Trophoblast cell (in vitro differentiated cells and primary cell): ENCODE results near the gene MRPL53.

ENCODE experiments used
- DNase-seq, 2 donors: peaks; one replicate each; pipeline ENCODE4 v3.0.0-alpha.2; 2016
- H2AFZ ChIP-seq: 2 replicates; pipeline ENCODE4 v1.6.1; 2013; ENCODE audit warnings: low read length, moderate library complexity, mild to moderate bottlenecking; ENCODE audit not compliant: insufficient read depth, poor library complexity
- H2AK5ac ChIP-seq: 2 replicates; pipeline ENCODE4 v1.6.1; 2013; ENCODE audit warnings: mild to moderate bottlenecking, low read length
- H2BK120ac ChIP-seq: 2 replicates; pipeline ENCODE4 v1.6.1; 2013; ENCODE audit warnings: low read length, mild to moderate bottlenecking, moderate library complexity; ENCODE audit not compliant: insufficient read depth, poor library complexity
- H2BK12ac ChIP-seq: 2 replicates; pipeline ENCODE4 v1.6.1; 2013; ENCODE audit warnings: mild to moderate bottlenecking, low read length, moderate library complexity
- H2BK5ac ChIP-seq: 2 replicates; pipeline ENCODE4 v1.6.1; 2013; ENCODE audit warnings: low read length, low read depth, moderate library complexity, mild to moderate bottlenecking; ENCODE audit not compliant: poor library complexity
- H3K14ac ChIP-seq: 2 replicates; pipeline ENCODE4 v1.6.1; 2013; ENCODE audit warnings: mild to moderate bottlenecking, low read length
- H3K18ac ChIP-seq: 2 replicates; pipeline ENCODE4 v1.6.1; 2013; ENCODE audit warnings: mild to moderate bottlenecking, low read length
- H3K23ac ChIP-seq: 2 replicates; pipeline ENCODE4 v1.6.1; 2013; ENCODE audit warnings: low read length
- H3K27ac ChIP-seq: 2 replicates; pipeline ENCODE4 v1.5.1; 2013; ENCODE audit warnings: low read depth, mild to moderate bottlenecking, inconsistent platforms, low read length, moderate library complexity
- H3K27me3 ChIP-seq: 2 replicates; pipeline ENCODE4 v1.6.1; 2013; ENCODE audit warnings: inconsistent platforms, mild to moderate bottlenecking, low read length, moderate library complexity; ENCODE audit not compliant: insufficient read depth
- H3K36me3 ChIP-seq, 2 experiments: 1 replicate in 1 of 2; 2 replicates in 1 of 2; pipeline ENCODE4 v1.6.1; 2013; ENCODE audit warnings: low read length in 2 of 2, mild to moderate bottlenecking in 2 of 2, moderate library complexity in 1 of 2; ENCODE audit not compliant: insufficient read depth in 2 of 2, control insufficient read depth in 1 of 2
- H3K4ac ChIP-seq: 2 replicates; pipeline ENCODE4 v1.6.1; 2013; ENCODE audit warnings: low read depth, mild to moderate bottlenecking, low read length, moderate library complexity
- H3K4me1 ChIP-seq, 2 experiments: 1 replicate in 1 of 2; 2 replicates in 1 of 2; pipeline ENCODE4 v1.6.1; 2013; ENCODE audit warnings: low read length in 2 of 2, mild to moderate bottlenecking in 2 of 2, moderate library complexity in 1 of 2; ENCODE audit not compliant: insufficient read depth in 2 of 2, control insufficient read depth in 1 of 2
- H3K4me2 ChIP-seq: 2 replicates; pipeline ENCODE4 v1.6.1; 2013; ENCODE audit warnings: inconsistent platforms, mild to moderate bottlenecking, low read length, moderate library complexity
- H3K4me3 ChIP-seq: 2 replicates; pipeline ENCODE4 v1.5.1; 2013; ENCODE audit warnings: mild to moderate bottlenecking, low read depth, low read length, inconsistent platforms
- H3K79me1 ChIP-seq: one replicate; pipeline ENCODE4 v1.6.1; 2013; ENCODE audit warnings: low read length
- H3K79me2 ChIP-seq: 2 replicates; pipeline ENCODE4 v1.6.1; 2013; ENCODE audit warnings: low read length, mild to moderate bottlenecking; ENCODE audit not compliant: control insufficient read depth, insufficient read depth, poor library complexity
- H3K9ac ChIP-seq: 2 replicates; pipeline ENCODE4 v1.6.1; 2013; ENCODE audit warnings: mild to moderate bottlenecking, low read length
- H3K9me3 ChIP-seq: 2 replicates; pipeline ENCODE4 v1.6.1; 2013; ENCODE audit warnings: low read depth, mild to moderate bottlenecking, control low read depth, inconsistent platforms, low read length; ENCODE audit not compliant: insufficient read depth
- H4K12ac ChIP-seq: 2 replicates; pipeline ENCODE4 v1.6.1; 2013; ENCODE audit warnings: low read depth, mild to moderate bottlenecking, low read length, moderate library complexity
- H4K8ac ChIP-seq: 2 replicates; pipeline ENCODE4 v1.6.1; 2013; ENCODE audit warnings: low read depth, mild to moderate bottlenecking, low read length, moderate library complexity
- H4K91ac ChIP-seq: one replicate; pipeline ENCODE4 v1.6.1; 2013; ENCODE audit warnings: low read depth, mild to moderate bottlenecking, low read length, moderate library complexity
- WGBS: extraction: QIAGEN DNeasy Blood & Tissue Kit; methylation state at CpG from one replicate; pipeline ENCODE4 v1.1.7; 2013; ENCODE audit warnings: missing lambda C conversion rate; ENCODE audit not compliant: insufficient read length, insufficient coverage; ENCODE audit errors: extremely low coverage; 5-methylcytosine and 5-hydroxymethylcytosine counted together

MRPL53 gene

DNA sequence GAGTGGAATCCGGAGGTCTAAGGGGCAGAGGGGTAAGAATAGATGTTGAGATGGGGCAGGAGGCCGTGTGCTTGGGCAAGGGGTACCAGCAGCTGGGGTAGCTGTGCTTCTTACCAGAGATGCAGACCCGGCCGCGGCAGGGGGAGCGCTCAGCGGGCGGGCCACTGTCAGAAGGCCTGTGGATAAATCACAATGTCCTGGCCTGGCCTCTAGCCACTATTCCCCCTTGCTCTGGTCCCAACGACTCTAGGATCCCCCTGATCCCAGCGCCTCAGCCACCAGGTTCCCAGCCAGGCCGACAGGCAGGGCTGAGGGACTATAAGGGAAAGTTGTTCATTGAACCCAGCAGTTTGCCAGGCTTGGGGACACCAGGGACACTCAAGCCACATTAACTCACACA lies 42.0 kb downstream of the MRPL53 start:
- no peak overlapping the region for H4K8ac ChIP-seq
- no peak overlapping the region for H3K27ac ChIP-seq
- no peak overlapping the region for H3K4me2 ChIP-seq
- H3K9ac ChIP-seq, result no peak overlapping the region
- no peaks in the 10 kb centered on the region for H3K79me2 ChIP-seq
- H3K9me3 ChIP-seq, result peaks cover 1% of the 10 kb centered on the region
- no peaks in the 10 kb centered on the region for H3K79me1 ChIP-seq
- H3K27me3 ChIP-seq, result no peaks in the 10 kb centered on the region
- H3K14ac ChIP-seq, result no peak overlapping the region
- H2AFZ ChIP-seq, result no peak overlapping the region
- no CpG with 5 or more reads among the region's 11 CpGs for WGBS
- H2AK5ac ChIP-seq, result no peak overlapping the region
- H4K91ac ChIP-seq, result no peak overlapping the region
- H3K4me3 ChIP-seq, result no peak overlapping the region
- no peak overlapping the region for H4K12ac ChIP-seq
- H3K36me3 ChIP-seq, result peaks cover 62 to 78% of the 10 kb centered on the region in 2 experiments
- H2BK120ac ChIP-seq, result no peak overlapping the region
- H3K4ac ChIP-seq, result no peak overlapping the region
- no peak overlapping the region for H2BK5ac ChIP-seq
- no peak overlapping the region for H3K23ac ChIP-seq
- no peak for DNase-seq
- H3K4me1 ChIP-seq, result no peaks in the 10 kb centered on the region
- H3K18ac ChIP-seq, result no peak overlapping the region
- no peak overlapping the region for H2BK12ac ChIP-seq

DNA sequence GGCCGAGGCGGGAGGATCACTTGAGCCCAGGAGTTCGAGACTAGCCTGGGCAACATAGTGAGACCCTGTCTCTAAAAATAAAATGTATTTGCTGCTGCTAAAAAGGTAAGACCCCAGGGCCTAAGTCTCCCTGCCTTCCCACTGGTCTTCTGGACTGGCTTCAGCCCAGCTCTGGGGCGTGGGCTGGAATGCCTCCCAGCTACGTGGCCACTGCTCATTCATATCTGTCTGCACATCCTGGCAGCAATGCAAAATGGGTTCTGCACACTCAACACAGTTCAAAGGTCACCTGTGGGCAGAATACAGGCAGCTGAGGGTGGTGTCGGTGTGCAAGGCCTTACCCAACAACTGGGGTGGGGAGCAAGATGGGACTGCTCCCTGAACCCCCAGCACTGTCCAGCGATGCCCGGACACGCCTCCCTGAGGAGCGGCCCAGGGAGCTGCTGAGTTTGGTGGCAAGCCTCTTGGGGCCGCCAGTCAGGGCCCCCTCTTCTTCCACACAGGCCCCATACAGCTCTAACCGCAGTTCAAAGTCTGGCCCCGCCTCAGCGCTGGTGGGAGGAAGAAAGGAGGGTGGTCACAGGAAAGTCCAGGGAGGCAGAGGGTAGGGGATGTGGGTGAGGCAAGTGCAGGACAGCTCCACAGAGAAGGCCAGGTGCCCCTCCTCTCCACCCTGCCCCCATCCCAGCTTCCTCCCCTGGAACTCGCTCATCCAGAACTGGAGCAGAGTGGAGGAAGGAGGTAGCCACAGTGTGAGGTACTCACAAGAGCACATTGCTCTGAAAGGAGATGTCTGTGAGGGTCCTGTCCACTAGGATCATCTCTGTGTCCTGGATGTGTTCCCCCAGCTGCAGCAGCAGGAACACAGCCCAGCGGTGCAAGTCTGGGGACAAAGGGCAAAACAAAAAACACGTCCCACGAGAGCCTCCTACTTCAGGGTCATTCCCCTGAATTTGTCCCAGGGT lies 42.7 kb downstream of the MRPL53 start:
- Histone ChIP-seq H3K18ac (no peak overlapping the region), H3K27ac (no peak overlapping the region), H3K9ac (no peak overlapping the region), H3K27me3 (no peaks in the 10 kb centered on the region), H2BK5ac (no peak overlapping the region), H3K23ac (no peak overlapping the region), H3K4me2 (no peak overlapping the region), H3K4me3 (no peak overlapping the region), H3K79me1 (no peaks in the 10 kb centered on the region), H3K14ac (no peak overlapping the region), H2AK5ac (no peak overlapping the region), H4K8ac (no peak overlapping the region), H4K91ac (no peak overlapping the region), H3K36me3 (peaks cover 66 to 77% of the 10 kb centered on the region in 2 experiments), H2AFZ (no peak overlapping the region), H3K79me2 (no peaks in the 10 kb centered on the region), H3K4ac (no peak overlapping the region), H4K12ac (no peak overlapping the region), H3K9me3 (peaks cover 1% of the 10 kb centered on the region), H3K4me1 (no peaks in the 10 kb centered on the region), H2BK12ac (no peak overlapping the region), H2BK120ac (no peak overlapping the region)
- WGBS, result no CpG with 5 or more reads among the region's 18 CpGs
- no peak for DNase-seq

DNA sequence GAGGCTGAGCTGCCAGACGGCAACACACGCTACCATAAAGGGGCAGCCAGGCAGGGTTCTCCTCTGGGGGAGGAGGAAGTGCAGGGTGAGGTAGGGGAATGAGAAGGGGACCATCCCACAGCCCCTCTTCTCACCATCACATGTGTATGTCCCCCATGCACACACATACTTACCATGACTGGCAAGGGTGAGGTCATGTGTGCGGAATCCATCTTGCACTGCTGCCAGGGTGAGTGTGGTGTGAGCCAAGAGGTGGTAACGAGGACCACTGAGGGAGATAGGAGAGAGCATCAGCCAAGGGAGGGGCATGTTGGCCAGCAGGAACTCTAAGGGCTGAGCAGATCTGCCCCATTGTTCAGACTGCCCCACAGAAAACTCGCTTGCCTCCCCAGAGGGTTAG lies 43.8 kb downstream of the MRPL53 start:
- no peak overlapping the region for H3K23ac ChIP-seq
- DNase-seq, result no peak
- no peak overlapping the region for H3K4me2 ChIP-seq
- no peak overlapping the region for H3K14ac ChIP-seq
- H4K8ac ChIP-seq, result no peak overlapping the region
- no peak overlapping the region for H3K4me3 ChIP-seq
- H2BK5ac ChIP-seq, result no peak overlapping the region
- H3K27ac ChIP-seq, result no peak overlapping the region
- no peak overlapping the region for H4K12ac ChIP-seq
- H3K4me1 ChIP-seq, result no peaks in the 10 kb centered on the region
- H2AFZ ChIP-seq, result no peak overlapping the region
- peaks cover 63 to 76% of the 10 kb centered on the region in 2 experiments for H3K36me3 ChIP-seq
- WGBS, result no CpG with 5 or more reads among the region's 5 CpGs
- H2BK12ac ChIP-seq, result no peak overlapping the region
- H3K4ac ChIP-seq, result no peak overlapping the region
- H3K9me3 ChIP-seq, result peaks cover 1% of the 10 kb centered on the region
- no peaks in the 10 kb centered on the region for H3K79me1 ChIP-seq
- no peaks in the 10 kb centered on the region for H3K79me2 ChIP-seq
- H2AK5ac ChIP-seq, result no peak overlapping the region
- H3K27me3 ChIP-seq, result no peaks in the 10 kb centered on the region
- no peak overlapping the region for H3K18ac ChIP-seq
- H2BK120ac ChIP-seq, result no peak overlapping the region
- no peak overlapping the region for H4K91ac ChIP-seq
- H3K9ac ChIP-seq, result no peak overlapping the region

DNA sequence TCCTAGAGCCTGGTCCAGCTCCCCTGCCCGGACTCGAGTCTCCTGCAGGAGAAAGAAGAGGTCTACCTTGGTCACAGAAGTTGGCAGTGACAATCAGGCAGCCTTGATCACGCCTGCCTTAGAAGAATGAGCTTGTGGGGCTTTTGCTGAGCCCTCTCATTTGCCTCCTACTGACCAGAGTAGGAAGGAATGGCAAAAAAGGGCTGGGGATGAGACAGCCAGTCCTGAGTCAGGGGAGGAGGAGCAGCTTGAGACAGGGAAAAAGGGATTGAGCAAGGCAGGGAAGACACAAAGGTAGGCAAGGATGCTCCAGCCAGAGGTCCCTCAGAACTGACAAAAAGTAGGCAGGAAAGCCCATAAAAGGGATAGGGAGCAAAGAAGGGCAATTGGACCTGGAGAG lies 44.9 kb downstream of the MRPL53 start:
- Histone ChIP-seq H3K14ac (no peak overlapping the region), H3K4ac (no peak overlapping the region), H4K91ac (no peak overlapping the region), H3K79me2 (no peaks in the 10 kb centered on the region), H3K9me3 (peaks cover 1% of the 10 kb centered on the region), H3K4me2 (no peak overlapping the region), H3K23ac (no peak overlapping the region), H3K27me3 (no peaks in the 10 kb centered on the region), H3K27ac (no peak overlapping the region), H3K4me1 (no peaks in the 10 kb centered on the region), H4K8ac (no peak overlapping the region), H2BK5ac (no peak overlapping the region), H4K12ac (no peak overlapping the region), H3K4me3 (no peak overlapping the region), H2BK120ac (no peak overlapping the region), H3K18ac (no peak overlapping the region), H2AK5ac (no peak overlapping the region), H2AFZ (no peak overlapping the region), H2BK12ac (no peak overlapping the region), H3K79me1 (no peaks in the 10 kb centered on the region), H3K9ac (no peak overlapping the region), H3K36me3 (peaks cover 62 to 74% of the 10 kb centered on the region in 2 experiments)
- DNase-seq, result no peak
- no CpG with 5 or more reads among the region's 3 CpGs for WGBS
